Measurements from ENCODE around the gene MUC3A.

The MUC3A gene

GRCh38 chr7:100951172-100951571 lies 1.8 kb downstream of the MUC3A start:
- Histone ChIP-seq H3K4me3 (no peak overlapping the region), H3K27ac (no peak overlapping the region)
- no peak for DNase-seq (ENCODE audit: low spot score)
- TF ChIP-seq, protein P1, sequence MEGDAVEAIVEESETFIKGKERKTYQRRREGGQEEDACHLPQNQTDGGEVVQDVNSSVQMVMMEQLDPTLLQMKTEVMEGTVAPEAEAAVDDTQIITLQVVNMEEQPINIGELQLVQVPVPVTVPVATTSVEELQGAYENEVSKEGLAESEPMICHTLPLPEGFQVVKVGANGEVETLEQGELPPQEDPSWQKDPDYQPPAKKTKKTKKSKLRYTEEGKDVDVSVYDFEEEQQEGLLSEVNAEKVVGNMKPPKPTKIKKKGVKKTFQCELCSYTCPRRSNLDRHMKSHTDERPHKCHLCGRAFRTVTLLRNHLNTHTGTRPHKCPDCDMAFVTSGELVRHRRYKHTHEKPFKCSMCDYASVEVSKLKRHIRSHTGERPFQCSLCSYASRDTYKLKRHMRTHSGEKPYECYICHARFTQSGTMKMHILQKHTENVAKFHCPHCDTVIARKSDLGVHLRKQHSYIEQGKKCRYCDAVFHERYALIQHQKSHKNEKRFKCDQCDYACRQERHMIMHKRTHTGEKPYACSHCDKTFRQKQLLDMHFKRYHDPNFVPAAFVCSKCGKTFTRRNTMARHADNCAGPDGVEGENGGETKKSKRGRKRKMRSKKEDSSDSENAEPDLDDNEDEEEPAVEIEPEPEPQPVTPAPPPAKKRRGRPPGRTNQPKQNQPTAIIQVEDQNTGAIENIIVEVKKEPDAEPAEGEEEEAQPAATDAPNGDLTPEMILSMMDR (IDR thresholded peaks at IDR 0.05), result no peak

- no peak overlapping the region for H3K27ac ChIP-seq
- DNase-seq (ENCODE audit: low spot score), result no peak
- TF ChIP-seq, protein P1 (IDR thresholded peaks at IDR 0.05), result no peak
These were observed 2.7 kb downstream of the MUC3A start for GRCh38 chr7:100951888-100952560.

DNA sequence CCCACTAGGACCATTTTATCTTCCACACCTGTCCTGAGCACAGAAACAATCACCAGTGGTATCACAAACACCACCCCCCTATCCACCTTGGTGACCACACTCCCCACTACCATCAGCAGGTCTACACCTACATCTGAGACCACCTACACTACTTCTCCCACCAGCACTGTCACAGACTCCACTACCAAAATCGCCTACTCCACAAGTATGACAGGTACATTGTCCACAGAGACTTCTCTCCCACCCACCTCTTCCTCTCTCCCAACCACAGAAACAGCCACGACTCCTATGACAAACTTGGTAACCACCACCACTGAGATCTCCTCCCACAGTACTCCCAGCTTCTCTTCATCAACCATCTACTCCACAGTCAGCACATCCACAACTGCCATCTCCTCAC lies 3.3 kb downstream of the MUC3A start:
- H3K27ac ChIP-seq, result no peak overlapping the region
- TF ChIP-seq, protein P1 (IDR thresholded peaks at IDR 0.05), result no peak
- H3K4me3 ChIP-seq, result no peak overlapping the region
- DNase-seq (ENCODE audit: low spot score), result no peak

More at GRCh38 chr7:100951888-100952560, 2.7 kb downstream of the MUC3A start:
- no peak overlapping the region for H3K4me3 ChIP-seq

DNA sequence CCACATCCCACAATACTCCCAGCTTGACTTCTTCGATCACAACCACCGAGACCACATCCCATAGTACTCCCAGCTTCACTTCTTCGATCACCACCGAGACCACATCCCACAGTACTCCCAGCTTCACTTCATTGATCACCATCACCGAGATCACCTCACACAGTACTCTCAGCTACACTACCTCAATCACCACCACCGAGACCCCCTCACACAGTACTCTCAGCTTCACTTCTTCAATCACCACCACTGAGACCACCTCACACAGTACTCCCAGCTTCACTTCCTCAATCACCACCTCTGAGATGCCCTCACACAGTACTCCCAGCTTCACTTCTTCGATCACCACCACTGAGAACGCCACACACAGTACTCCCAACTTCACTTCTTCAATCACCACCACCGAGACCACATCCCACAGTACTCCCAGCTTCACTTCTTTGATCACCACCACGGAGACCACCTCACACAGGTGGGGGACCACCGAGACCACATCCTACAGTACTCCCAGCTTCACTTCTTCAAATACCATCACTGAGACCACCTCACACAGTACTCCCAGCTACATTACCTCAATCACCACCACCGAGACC lies 8.6 kb downstream of the MUC3A start:
- Histone ChIP-seq H3K27ac (no peak overlapping the region), H3K4me3 (no peak overlapping the region)
- TF ChIP-seq, protein P1 (IDR thresholded peaks at IDR 0.05), result no peak
- peak; percentile 81 for DNase-seq (ENCODE audit: low spot score)

- H3K4me3 ChIP-seq, result no peak overlapping the region
- H3K27ac ChIP-seq, result no peak overlapping the region
- TF ChIP-seq, protein P1 (IDR thresholded peaks at IDR 0.05), result no peak
- no peak for DNase-seq (ENCODE audit: low spot score)
These were observed 10.6 kb downstream of the MUC3A start for GRCh38 chr7:100959894-100960293.

GRCh38 chr7:100962537-100962936 lies 13.2 kb downstream of the MUC3A start:
- TF ChIP-seq, protein P1 (IDR thresholded peaks at IDR 0.05), result no peak
- Histone ChIP-seq H3K27ac (no peak overlapping the region), H3K4me3 (no peak overlapping the region)
- no peak for DNase-seq (ENCODE audit: low spot score)

- TF ChIP-seq, protein P1 (IDR thresholded peaks at IDR 0.05), result no peak
- H3K27ac ChIP-seq, result no peak overlapping the region
- H3K4me3 ChIP-seq, result no peak overlapping the region
- no peak for DNase-seq (ENCODE audit: low spot score)
These were observed 14.1 kb downstream of the MUC3A start for GRCh38 chr7:100963386-100963785.

Data from coronary artery (tissue), 2 donors.